Spinal cord (tissue), 10 donors: ENCODE results near the gene BTF3. TPM values are rescaled to one million over a fixed set of nuclear protein-coding genes. Genes with fewer than 3 reads are reported as not detected.
"Not testable (repeated sequence)": the region's sequence is repeated elsewhere in the genome, so short reads cannot be mapped to it uniquely, and the experiment has no call there.

Source experiments
- DNase-seq, 6 donors: peaks; one replicate each; pipeline versions ENCODE4 v3.0.0 to v3.0.0-alpha.2; 2013 to 2015; ENCODE audit warnings: low spot score in 6 of 6, low read depth in 4 of 6
- H3K27ac ChIP-seq: one replicate; pipeline ENCODE4 v1.5.1; 2013; ENCODE audit warnings: low read depth, low read length, control low read depth
- H3K27me3 ChIP-seq: one replicate; pipeline ENCODE4 v1.6.1; 2013; ENCODE audit warnings: low read length; ENCODE audit not compliant: control insufficient read depth, insufficient read depth
- H3K36me3 ChIP-seq: one replicate; pipeline ENCODE4 v1.6.1; 2013; ENCODE audit warnings: low read length; ENCODE audit not compliant: control insufficient read depth, insufficient read depth
- H3K4me1 ChIP-seq: one replicate; pipeline ENCODE4 v1.6.1; 2013; ENCODE audit warnings: low read length; ENCODE audit not compliant: control insufficient read depth, insufficient read depth
- H3K4me3 ChIP-seq: one replicate; pipeline ENCODE4 v1.5.1; 2013; ENCODE audit warnings: low read depth, low read length, control low read depth
- H3K9me3 ChIP-seq: one replicate; pipeline ENCODE4 v1.6.1; 2013; ENCODE audit warnings: low read length; ENCODE audit not compliant: control insufficient read depth, insufficient read depth
- WGBS: methylation state at CpG from one replicate; pipeline ENCODE4 v1.1.5; 2013; ENCODE audit warnings: missing lambda C conversion rate; ENCODE audit not compliant: insufficient coverage; 5-methylcytosine and 5-hydroxymethylcytosine counted together
- polyA plus RNA-seq, 2 donors: library from polyadenylated mRNA; unstranded; fragments of 120-200 nt; gene quantifications; one replicate each; pipeline ENCODE4 v1.2.1, GENCODE V29; 2013; ENCODE audit not compliant: insufficient read length in 2 of 2
- total RNA-seq, 2 donors: library from RNA; depleted of rRNA in 1 of 2; stranded (reverse); fragments of 120-200 nt in 1 of 2; fragments of >200 nt in 1 of 2; gene quantifications; one replicate each; pipeline versions ENCODE4 v1.2.3 to v1.2.4, GENCODE V29; 2013 to 2014
- donor health status: healthy.

The BTF3 gene
- total and polyA plus RNA-seq, 4 donors: 189 to 561 (median 410) TPM

GRCh38 chr5:73483676-73484075 is 14.6 kb upstream of the BTF3 start:
- no peak overlapping the region for H3K4me3 ChIP-seq
- no peaks in the 10 kb centered on the region for H3K36me3 ChIP-seq
- no peaks in the 10 kb centered on the region for H3K27me3 ChIP-seq
- no peaks in the 10 kb centered on the region for H3K9me3 ChIP-seq
- WGBS: no CpG with 5 or more reads among the region's 4 CpGs
- DNase-seq: no peak
- H3K4me1 ChIP-seq: no peaks in the 10 kb centered on the region
- H3K27ac ChIP-seq: no peak overlapping the region

GRCh38 chr5:73484511-73484910 is 13.7 kb upstream of the BTF3 start:
- DNase-seq: no peak
- no peaks in the 10 kb centered on the region for H3K36me3 ChIP-seq
- no peaks in the 10 kb centered on the region for H3K4me1 ChIP-seq
- no peak overlapping the region for H3K4me3 ChIP-seq
- no peak overlapping the region for H3K27ac ChIP-seq
- no peaks in the 10 kb centered on the region for H3K9me3 ChIP-seq
- H3K27me3 ChIP-seq: no peaks in the 10 kb centered on the region
- no CpG with 5 or more reads among the region's 1 CpG for WGBS

- H3K27ac ChIP-seq: no peak overlapping the region
- no peak overlapping the region for H3K4me3 ChIP-seq
- H3K4me1 ChIP-seq: no peaks in the 10 kb centered on the region
- H3K36me3 ChIP-seq: no peaks in the 10 kb centered on the region
- WGBS: 95% methylated on average over 2 of the region's 3 CpGs
- no peaks in the 10 kb centered on the region for H3K27me3 ChIP-seq
- no peaks in the 10 kb centered on the region for H3K9me3 ChIP-seq
- DNase-seq: no peak
Observed at GRCh38 chr5:73485715-73486114, 12.5 kb upstream of the BTF3 start.

GRCh38 chr5:73486119-73486899 is 11.9 kb upstream of the BTF3 start:
- no peaks in the 10 kb centered on the region for H3K36me3 ChIP-seq
- no peak overlapping the region for H3K4me3 ChIP-seq
- no peak for DNase-seq
- no peaks in the 10 kb centered on the region for H3K9me3 ChIP-seq
- H3K27ac ChIP-seq: no peak overlapping the region
- 43% methylated on average over 2 of the region's 3 CpGs for WGBS
- no peaks in the 10 kb centered on the region for H3K27me3 ChIP-seq
- no peaks in the 10 kb centered on the region for H3K4me1 ChIP-seq

GRCh38 chr5:73487257-73487656 is 11.0 kb upstream of the BTF3 start:
- not testable (repeated sequence) for H3K27ac ChIP-seq, H3K4me1 ChIP-seq, H3K27me3 ChIP-seq, H3K36me3 ChIP-seq, DNase-seq, H3K4me3 ChIP-seq, H3K9me3 ChIP-seq
- 48% methylated on average over 4 of the region's 4 CpGs for WGBS

- 100% methylated on average over 2 of the region's 4 CpGs for WGBS
- H3K27me3 ChIP-seq: no peaks in the 10 kb centered on the region
Observed at GRCh38 chr5:73487815-73488214, 10.4 kb upstream of the BTF3 start.

GRCh38 chr5:73488806-73489205 is 9.4 kb upstream of the BTF3 start:
- Histone ChIP-seq H3K4me3 (no peak overlapping the region), H3K9me3 (no peaks in the 10 kb centered on the region), H3K27ac (no peak overlapping the region), H3K27me3 (no peaks in the 10 kb centered on the region), H3K4me1 (no peaks in the 10 kb centered on the region), H3K36me3 (no peaks in the 10 kb centered on the region)
- DNase-seq: no peak
- WGBS: 100% methylated on average over 2 of the region's 3 CpGs

More at GRCh38 chr5:73487815-73488214, 10.4 kb upstream of the BTF3 start:
- H3K27ac ChIP-seq: no peak overlapping the region
- H3K4me1 ChIP-seq: no peaks in the 10 kb centered on the region
- no peak for DNase-seq
- H3K36me3 ChIP-seq: no peaks in the 10 kb centered on the region
- no peaks in the 10 kb centered on the region for H3K9me3 ChIP-seq
- no peak overlapping the region for H3K4me3 ChIP-seq

GRCh38 chr5:73490088-73490487 is 8.2 kb upstream of the BTF3 start:
- Histone ChIP-seq H3K27ac (no peak overlapping the region), H3K36me3 (no peaks in the 10 kb centered on the region), H3K4me3 (no peak overlapping the region), H3K9me3 (no peaks in the 10 kb centered on the region), H3K4me1 (no peaks in the 10 kb centered on the region), H3K27me3 (no peaks in the 10 kb centered on the region)
- DNase-seq: no peak
- WGBS: 100% methylated on average over 1 of the region's 2 CpGs

- H3K36me3 ChIP-seq: no peaks in the 10 kb centered on the region
- H3K4me1 ChIP-seq: no peaks in the 10 kb centered on the region
- H3K27ac ChIP-seq: no peak overlapping the region
- no peaks in the 10 kb centered on the region for H3K9me3 ChIP-seq
- no peak for DNase-seq
- WGBS: no CpG with 5 or more reads among the region's 1 CpG
- H3K27me3 ChIP-seq: no peaks in the 10 kb centered on the region
- no peak overlapping the region for H3K4me3 ChIP-seq
Observed at GRCh38 chr5:73491155-73491554, 7.1 kb upstream of the BTF3 start.

GRCh38 chr5:73493421-73493820 is 4.8 kb upstream of the BTF3 start:
- Histone ChIP-seq H3K4me3 (no peak overlapping the region), H3K27ac (no peak overlapping the region), H3K4me1 (peaks cover 5% of the 10 kb centered on the region), H3K9me3 (no peaks in the 10 kb centered on the region), H3K36me3 (peaks cover under 1% of the 10 kb centered on the region), H3K27me3 (no peaks in the 10 kb centered on the region)
- WGBS: 76% methylated on average over 2 of the region's 3 CpGs
- no peak for DNase-seq
